Measurements from ENCODE around the gene ZFP92. TPM values are rescaled to one million over a fixed set of nuclear protein-coding genes. Genes with fewer than 3 reads are reported as not detected.
"Not testable (repeated sequence)": the region's sequence is repeated elsewhere in the genome, so short reads cannot be mapped to it uniquely, and the experiment has no call there.

Gene ZFP92
- total RNA-seq, 2 experiments from 2014 or later: 0.03 TPM; not detected in 1

DNA sequence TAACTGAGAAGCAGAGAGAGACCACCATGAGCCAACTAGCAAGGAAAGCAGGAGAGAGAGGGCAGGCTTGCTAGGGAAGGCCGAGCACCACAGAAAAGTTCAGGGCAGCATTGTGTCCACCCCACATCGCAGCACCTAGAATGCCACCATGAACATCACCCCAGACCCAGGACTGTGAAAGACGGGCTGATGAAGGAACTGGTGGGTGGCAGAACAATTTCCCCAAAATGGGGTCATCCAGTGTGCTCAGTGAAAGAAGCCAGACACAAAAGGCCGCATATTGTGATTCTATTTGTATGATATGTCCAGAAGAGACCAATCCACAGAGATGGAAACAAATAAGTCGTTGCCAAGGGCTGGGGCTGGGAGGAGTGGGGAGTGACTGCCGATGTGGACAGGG lies 26.9 kb upstream of the ZFP92 start:
- no peak for TF ChIP-seq EZH2phosphoT487 (IDR thresholded peaks at IDR 0.05; ENCODE audit: borderline replicate concordance, low read depth, low read length)
- TF ChIP-seq, protein P1, sequence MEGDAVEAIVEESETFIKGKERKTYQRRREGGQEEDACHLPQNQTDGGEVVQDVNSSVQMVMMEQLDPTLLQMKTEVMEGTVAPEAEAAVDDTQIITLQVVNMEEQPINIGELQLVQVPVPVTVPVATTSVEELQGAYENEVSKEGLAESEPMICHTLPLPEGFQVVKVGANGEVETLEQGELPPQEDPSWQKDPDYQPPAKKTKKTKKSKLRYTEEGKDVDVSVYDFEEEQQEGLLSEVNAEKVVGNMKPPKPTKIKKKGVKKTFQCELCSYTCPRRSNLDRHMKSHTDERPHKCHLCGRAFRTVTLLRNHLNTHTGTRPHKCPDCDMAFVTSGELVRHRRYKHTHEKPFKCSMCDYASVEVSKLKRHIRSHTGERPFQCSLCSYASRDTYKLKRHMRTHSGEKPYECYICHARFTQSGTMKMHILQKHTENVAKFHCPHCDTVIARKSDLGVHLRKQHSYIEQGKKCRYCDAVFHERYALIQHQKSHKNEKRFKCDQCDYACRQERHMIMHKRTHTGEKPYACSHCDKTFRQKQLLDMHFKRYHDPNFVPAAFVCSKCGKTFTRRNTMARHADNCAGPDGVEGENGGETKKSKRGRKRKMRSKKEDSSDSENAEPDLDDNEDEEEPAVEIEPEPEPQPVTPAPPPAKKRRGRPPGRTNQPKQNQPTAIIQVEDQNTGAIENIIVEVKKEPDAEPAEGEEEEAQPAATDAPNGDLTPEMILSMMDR (conservative IDR thresholded peaks at IDR 0.05; ENCODE audit: low read length): no peak
- no peaks in the 10 kb centered on the region for H3K4me1 ChIP-seq (ENCODE audit: insufficient read depth, low read length, poor library complexity, severe bottlenecking)
- H4K20me1 ChIP-seq (ENCODE audit: insufficient read depth, low read length): no peaks in the 10 kb centered on the region
- no peaks in the 10 kb centered on the region for H3K36me3 ChIP-seq (ENCODE audit: insufficient read depth, low read length)
- H3K9me2 ChIP-seq (ENCODE audit: insufficient read depth, low read length): no peaks in the 10 kb centered on the region
- no peak overlapping the region for H3K27ac ChIP-seq (ENCODE audit: low read depth, low read length, poor library complexity, severe bottlenecking)
- intact Hi-C loops (cut with micrococcal nuclease; ENCODE audit: unreplicated experiment): no loop called here
- H3K4me2 ChIP-seq (ENCODE audit: low read length): no peak overlapping the region
- POLR2A ChIA-PET: no interaction called here
- BruUV-seq (replicated peaks): no TSS peak
- H2AFZ ChIP-seq (ENCODE audit: low read length): no peak overlapping the region
- no peak for DNase-seq (ENCODE audit: low spot score)
- CTCF ChIA-PET (ENCODE audit: unreplicated experiment): no interaction called here
- H3K9me3 ChIP-seq (ENCODE audit: low read length): no peaks in the 10 kb centered on the region
- H3K79me2 ChIP-seq (ENCODE audit: insufficient read depth, low read depth, low read length): no peaks in the 10 kb centered on the region
- H3K4me3 ChIP-seq (ENCODE audit: low read depth, low read length, poor library complexity, severe bottlenecking): no peak overlapping the region

DNA sequence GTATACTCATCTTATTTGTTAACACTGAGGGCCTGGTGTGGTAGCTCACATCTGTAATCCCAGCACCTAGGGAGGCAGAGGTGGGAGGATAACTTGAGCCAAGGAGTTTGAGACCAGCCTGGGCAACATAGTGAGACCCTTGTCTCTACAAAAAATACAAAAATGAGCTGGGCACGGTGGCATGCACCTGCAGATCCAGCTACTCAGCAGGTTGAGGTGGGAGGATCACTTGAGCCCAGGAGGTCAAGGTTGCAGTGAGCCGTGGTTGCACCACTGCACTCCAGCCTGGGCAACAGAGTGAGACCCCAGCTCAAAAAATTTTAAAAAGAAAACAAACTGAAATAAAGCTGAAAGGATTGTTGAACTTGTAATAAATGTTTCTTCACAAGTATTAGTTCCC lies 26.3 kb upstream of the ZFP92 start:
- POLR2A ChIA-PET; H4K20me1 ChIP-seq (ENCODE audit: insufficient read depth, low read length); DNase-seq (ENCODE audit: low spot score); H3K4me3 ChIP-seq (ENCODE audit: low read depth, low read length, poor library complexity, severe bottlenecking); H2AFZ ChIP-seq (ENCODE audit: low read length); H3K4me2 ChIP-seq (ENCODE audit: low read length); H3K27ac ChIP-seq (ENCODE audit: low read depth, low read length, poor library complexity, severe bottlenecking); BruUV-seq (replicated peaks); H3K79me2 ChIP-seq (ENCODE audit: insufficient read depth, low read depth, low read length); CTCF ChIA-PET (ENCODE audit: unreplicated experiment); H3K9me3 ChIP-seq (ENCODE audit: low read length); H3K4me1 ChIP-seq (ENCODE audit: insufficient read depth, low read length, poor library complexity, severe bottlenecking); H3K36me3 ChIP-seq (ENCODE audit: insufficient read depth, low read length); H3K9me2 ChIP-seq (ENCODE audit: insufficient read depth, low read length); intact Hi-C loops (cut with micrococcal nuclease; ENCODE audit: unreplicated experiment): not testable (repeated sequence)

DNA sequence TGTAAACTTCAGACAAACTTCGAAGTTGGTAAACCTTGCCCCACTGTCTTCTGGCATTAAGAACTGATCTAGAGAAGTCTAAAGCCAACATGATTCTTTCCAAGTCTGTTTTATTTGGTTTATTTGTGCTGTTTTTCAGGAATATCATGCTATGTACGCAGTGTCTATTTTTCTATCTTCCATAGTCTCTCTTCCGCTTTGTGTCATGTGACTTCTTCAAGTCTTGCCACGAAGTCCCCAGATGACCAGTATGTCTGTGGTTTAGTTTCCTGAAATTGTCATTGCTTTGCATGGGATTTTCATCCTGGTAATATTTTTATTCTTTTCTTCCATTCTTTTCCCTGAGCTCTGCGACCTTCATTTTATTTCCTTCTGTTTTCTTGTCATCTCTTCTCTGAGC lies 25.2 kb upstream of the ZFP92 start:
- Histone ChIP-seq H2AFZ (ENCODE audit: low read length) (no peak overlapping the region), H3K4me1 (ENCODE audit: insufficient read depth, low read length, poor library complexity, severe bottlenecking) (no peaks in the 10 kb centered on the region), H4K20me1 (ENCODE audit: insufficient read depth, low read length) (no peaks in the 10 kb centered on the region), H3K9me2 (ENCODE audit: insufficient read depth, low read length) (no peaks in the 10 kb centered on the region), H3K36me3 (ENCODE audit: insufficient read depth, low read length) (no peaks in the 10 kb centered on the region), H3K27ac (ENCODE audit: low read depth, low read length, poor library complexity, severe bottlenecking) (no peak overlapping the region), H3K4me3 (ENCODE audit: low read depth, low read length, poor library complexity, severe bottlenecking) (no peak overlapping the region), H3K9me3 (ENCODE audit: low read length) (no peaks in the 10 kb centered on the region), H3K79me2 (ENCODE audit: insufficient read depth, low read depth, low read length) (no peaks in the 10 kb centered on the region), H3K4me2 (ENCODE audit: low read length) (no peak overlapping the region)
- CTCF ChIA-PET (ENCODE audit: unreplicated experiment): no interaction called here
- POLR2A ChIA-PET: no interaction called here
- no peak for TF ChIP-seq EZH2phosphoT487 (IDR thresholded peaks at IDR 0.05; ENCODE audit: borderline replicate concordance, low read depth, low read length)
- TF ChIP-seq, protein P1 (conservative IDR thresholded peaks at IDR 0.05; ENCODE audit: low read length): no peak
- no TSS peak for BruUV-seq (replicated peaks)
- no peak for DNase-seq (ENCODE audit: low spot score)
- intact Hi-C loops (cut with micrococcal nuclease; ENCODE audit: unreplicated experiment): no loop called here
